K562 (cell line): ENCODE data around the gene TMA16. TPM values are rescaled to one million over a fixed set of nuclear protein-coding genes. Genes with fewer than 3 reads are reported as not detected.

ENCODE experiments used
- ATAC-seq: fragments of 200-7000 bp; cut with Tn5 transposase; 3 replicates; pipeline ENCODE4 v1.9.1; 2020; ENCODE audit warnings: moderate library complexity
- BruUV-seq: library from RNA; stranded (reverse); fragments of 400-500 nt; replicated peaks from 2 replicates; lab custom pipeline; 2021; lab: Mats Ljungman, UMichigan
- CTCF ChIA-PET: fragments of 300-600 bp; formaldehyde crosslinking; extraction: SDS; loops from one replicate; lab custom pipeline; 2021; ENCODE audit warnings: low intra/inter-chr PET ratio; lab: Yijun Ruan, JAX
- POLR2A ChIA-PET: fragments of 300-600, 350-650 bp; sonication (Branson Sonifier 250); formaldehyde crosslinking; extraction: SDS; loops from one replicate; lab custom pipeline; 2021; ENCODE audit warnings: antibody characterized with exemption, inconsistent platforms; lab: Yijun Ruan, JAX
- DNase-seq, 4 experiments: peaks; one replicate each; pipeline versions ENCODE4 v3.0.0 to v3.0.0-alpha.2; 2011 to 2018; ENCODE audit warnings: low spot score in 3 of 4, mixed read lengths in 3 of 4; ENCODE audit errors: extremely low read depth in 1 of 4
- FAIRE-seq: peaks from 2 replicates; lab custom pipeline; 2011; peaks lifted over from hg19 to GRCh38; lab: Jason Lieb, UNC
- H2AFZ ChIP-seq: 2 replicates; pipeline ENCODE4 v1.6.0; 2011; ENCODE audit warnings: low read depth, low read length, control low read depth, inconsistent platforms
- H3K27ac ChIP-seq: fragments of 200-600 bp; 3 replicates; pipeline ENCODE4 v1.8.0; 2011; ENCODE audit warnings: low read depth, mild to moderate bottlenecking, control low read depth, inconsistent platforms, low read length, moderate library complexity, mixed read lengths; ENCODE audit errors: extremely low read depth
- H3K27me3 ChIP-seq, 2 experiments: fragments of 300-600 bp in 1 of 2; 2 replicates in 1 of 2; 3 replicates in 1 of 2; pipeline versions ENCODE4 v1.6.0 to v1.8.0; 2011; ENCODE audit warnings: inconsistent platforms in 2 of 2, low read length in 2 of 2, mild to moderate bottlenecking in 1 of 2, mixed read lengths in 1 of 2, moderate library complexity in 1 of 2; ENCODE audit not compliant: control insufficient read depth in 2 of 2, insufficient read depth in 2 of 2
- H3K36me3 ChIP-seq: fragments of 300-600 bp; 3 replicates; pipeline ENCODE4 v1.8.0; 2011; ENCODE audit warnings: mild to moderate bottlenecking, low read length, inconsistent platforms; ENCODE audit not compliant: control insufficient read depth, insufficient read depth
- H3K4me1 ChIP-seq, 2 experiments: fragments of 200-600 bp in 1 of 2; replicated peaks in 1 of 2; 2 replicates in 1 of 2; 3 replicates in 1 of 2; pipeline versions ENCODE4 v1.5.1 to v1.8.0; 2011; ENCODE audit warnings: inconsistent platforms in 2 of 2, low read length in 2 of 2, mild to moderate bottlenecking in 1 of 2, mixed read lengths in 1 of 2, moderate library complexity in 1 of 2; ENCODE audit not compliant: control insufficient read depth in 2 of 2, insufficient read depth in 2 of 2
- H3K4me2 ChIP-seq: 2 replicates; pipeline ENCODE4 v1.6.1; 2011; ENCODE audit warnings: low read length, control low read depth, inconsistent platforms, mixed read lengths; ENCODE audit not compliant: insufficient read depth
- H3K4me3 ChIP-seq: fragments of 200-600 bp; sonication (generic), shearing (Covaris generic); 2 replicates; pipeline ENCODE4 v1.5.1; 2016; ENCODE audit warnings: control low read depth, inconsistent platforms
- H3K79me2 ChIP-seq: fragments of 200-600 bp; 3 replicates; pipeline ENCODE4 v1.8.0; 2011; ENCODE audit warnings: low read length, inconsistent platforms; ENCODE audit not compliant: control insufficient read depth, insufficient read depth
- H3K9ac ChIP-seq, 2 experiments: 2 replicates each; pipeline versions ENCODE4 v1.6.0 to v1.6.1; 2011; ENCODE audit warnings: low read depth in 2 of 2, low read length in 2 of 2, control low read depth in 1 of 2, inconsistent platforms in 1 of 2, mild to moderate bottlenecking in 1 of 2, mixed read lengths in 1 of 2; ENCODE audit not compliant: insufficient read depth in 1 of 2
- H3K9me1 ChIP-seq: one replicate; pipeline ENCODE4 v1.6.0; 2011; ENCODE audit warnings: inconsistent platforms, mild to moderate bottlenecking, low read length, moderate library complexity; ENCODE audit not compliant: control insufficient read depth, insufficient read depth
- H3K9me3 ChIP-seq: replicated peaks from 2 replicates; pipeline ENCODE4 v1.5.1; 2011; ENCODE audit warnings: low read depth, low read length, inconsistent platforms; ENCODE audit not compliant: control insufficient read depth, insufficient read depth
- H4K20me1 ChIP-seq: replicated peaks from 2 replicates; pipeline ENCODE4 v1.6.1; 2011; ENCODE audit warnings: low read length, inconsistent platforms, mixed read lengths; ENCODE audit not compliant: control insufficient read depth, insufficient read depth
- BRF1 ChIP-seq: IDR thresholded peaks from 3 replicates; pipeline ENCODE4 v1.6.1; 2011; ENCODE audit warnings: borderline replicate concordance, mild to moderate bottlenecking; ENCODE audit not compliant: insufficient read length; ENCODE audit errors: extremely low read depth
- CBFA2T2 ChIP-seq: fragments of 450-650 bp; conservative IDR thresholded peaks from 2 replicates; pipeline ENCODE4 v1.6.1; 2017; ENCODE audit warnings: mild to moderate bottlenecking
- EP400 ChIP-seq: fragments of 450-650 bp; IDR thresholded peaks from 2 replicates; pipeline ENCODE4 v1.6.1; 2017; ENCODE audit warnings: antibody characterized with exemption, mild to moderate bottlenecking, moderate library complexity
- POLR3A ChIP-seq: IDR thresholded peaks from 2 replicates; pipeline ENCODE4 v1.6.1; 2011; ENCODE audit warnings: borderline replicate concordance, mild to moderate bottlenecking, moderate library complexity; ENCODE audit not compliant: insufficient read length, insufficient read depth; ENCODE audit errors: extremely low read depth
- WHSC1 ChIP-seq: IDR thresholded peaks from one replicate; pipeline ENCODE4 v1.6.1; 2012; ENCODE audit warnings: low read length, control low read depth, inconsistent platforms
- ZFP36 ChIP-seq: fragments of 150-350 bp; IDR thresholded peaks from 2 replicates; pipeline ENCODE4 v1.6.1; 2018; ENCODE audit warnings: low read length, low read depth; ENCODE audit not compliant: partially characterized antibody
- ZNF586 ChIP-seq: fragments of 450-650 bp; formaldehyde crosslinking; conservative IDR thresholded peaks from 2 replicates; pipeline ENCODE4 v1.4.0; 2020; ENCODE audit warnings: mild to moderate bottlenecking, moderate library complexity
- WGBS: fragments of 100-300 bp; shearing (Covaris generic); methylation state at CpG from one replicate; pipeline ENCODE4 v1.1.6; 2016; ENCODE audit warnings: low coverage, mixed read lengths; ENCODE audit not compliant: insufficient coverage; ENCODE audit errors: missing lambda C conversion rate; 5-methylcytosine and 5-hydroxymethylcytosine counted together
- in situ Hi-C: fragments of 300-500 bp; cut with MboI; formaldehyde crosslinking; loops from 4 replicates; pipeline ENCODE4 v1.15.0; 2018; ENCODE audit warnings: inconsistent platforms, mixed read lengths
- intact Hi-C: fragments of 100-400 bp; cut with micrococcal nuclease; formaldehyde crosslinking; loops from 2 replicates; pipeline ENCODE4 v1.14.2; 2022
- polyA plus RNA-seq, 8 experiments: library from polyadenylated mRNA; depleted of rRNA in 4 of 8; stranded (reverse) in 5 of 8; unstranded in 3 of 8; fragments of >200 nt; fragmentation: Nextera tagmentation in 2 of 8; fragmentation: Illumina TruSeq in 1 of 8; extraction: Ambion mirVana in 2 of 8; extraction: Trizol in 1 of 8; gene quantifications; 2 replicates each; pipeline versions ENCODE4 v1.2.1 to v1.2.3, GENCODE V29; 2011 to 2014; ENCODE audit warnings: inconsistent platforms in 1 of 8, missing spikeins in 1 of 8
- total RNA-seq, 7 experiments: library from RNA; depleted of rRNA in 6 of 7; stranded (reverse); fragments of >200 nt in 6 of 7; fragmentation: Illumina TruSeq in 2 of 7; extraction: Trizol in 2 of 7; gene quantifications; 2 replicates each; pipeline versions ENCODE4 v1.2.1 to v1.2.3, GENCODE V29; 2011 to 2021; ENCODE audit warnings: low replicate concordance in 1 of 7
- TF ChIP-seq, protein P1 (sequence below): fragments of 450-650 bp; IDR thresholded peaks from 2 replicates; pipeline ENCODE4 v1.6.1; 2016; ENCODE audit warnings: low read depth
- TF ChIP-seq, protein P2 (sequence below): fragments of 450-650 bp; IDR thresholded peaks from 2 replicates; pipeline ENCODE4 v1.6.1; 2016
- TF ChIP-seq, protein P3 (sequence below), 2 experiments: IDR thresholded peaks; 2 replicates each; pipeline ENCODE4 v1.6.1; 2012; ENCODE audit warnings: improper control_type of control experiment in 2 of 2, low read depth in 2 of 2, low read length in 2 of 2, borderline replicate concordance in 1 of 2

The TMA16 gene
- total and polyA plus RNA-seq, 9 of the 15 experiments (the other 6 are each of a cell fraction or from before 2014, with no cell fraction given) = 27.7 to 74.8 (median 66.6) TPM

DNA sequence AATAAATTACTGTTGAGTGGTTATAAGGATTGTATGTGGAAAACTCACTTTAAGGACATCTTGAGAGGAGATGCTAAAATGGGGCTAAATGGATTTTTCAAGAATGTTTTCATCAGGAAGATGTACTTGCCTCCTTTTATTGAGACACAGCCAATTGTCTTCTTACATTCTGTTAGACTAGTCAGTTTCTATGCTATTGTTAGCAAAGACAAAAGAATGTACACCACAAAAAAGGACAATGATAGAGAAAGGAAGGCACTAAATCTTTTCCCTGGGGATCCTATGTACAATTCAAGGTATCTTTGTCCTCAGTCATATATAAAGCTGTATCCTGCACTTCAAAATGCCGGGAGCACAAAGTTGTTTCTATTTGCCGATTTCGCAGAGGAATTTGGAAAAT, 42.6 kb downstream of the TMA16 start:
- no peaks in the 10 kb centered on the region for H4K20me1 ChIP-seq
- TF ChIP-seq WHSC1 = no peak
- TF ChIP-seq BRF1 = no peak
- TF ChIP-seq CBFA2T2 = no peak
- TF ChIP-seq POLR3A = no peak
- TF ChIP-seq, protein P1, sequence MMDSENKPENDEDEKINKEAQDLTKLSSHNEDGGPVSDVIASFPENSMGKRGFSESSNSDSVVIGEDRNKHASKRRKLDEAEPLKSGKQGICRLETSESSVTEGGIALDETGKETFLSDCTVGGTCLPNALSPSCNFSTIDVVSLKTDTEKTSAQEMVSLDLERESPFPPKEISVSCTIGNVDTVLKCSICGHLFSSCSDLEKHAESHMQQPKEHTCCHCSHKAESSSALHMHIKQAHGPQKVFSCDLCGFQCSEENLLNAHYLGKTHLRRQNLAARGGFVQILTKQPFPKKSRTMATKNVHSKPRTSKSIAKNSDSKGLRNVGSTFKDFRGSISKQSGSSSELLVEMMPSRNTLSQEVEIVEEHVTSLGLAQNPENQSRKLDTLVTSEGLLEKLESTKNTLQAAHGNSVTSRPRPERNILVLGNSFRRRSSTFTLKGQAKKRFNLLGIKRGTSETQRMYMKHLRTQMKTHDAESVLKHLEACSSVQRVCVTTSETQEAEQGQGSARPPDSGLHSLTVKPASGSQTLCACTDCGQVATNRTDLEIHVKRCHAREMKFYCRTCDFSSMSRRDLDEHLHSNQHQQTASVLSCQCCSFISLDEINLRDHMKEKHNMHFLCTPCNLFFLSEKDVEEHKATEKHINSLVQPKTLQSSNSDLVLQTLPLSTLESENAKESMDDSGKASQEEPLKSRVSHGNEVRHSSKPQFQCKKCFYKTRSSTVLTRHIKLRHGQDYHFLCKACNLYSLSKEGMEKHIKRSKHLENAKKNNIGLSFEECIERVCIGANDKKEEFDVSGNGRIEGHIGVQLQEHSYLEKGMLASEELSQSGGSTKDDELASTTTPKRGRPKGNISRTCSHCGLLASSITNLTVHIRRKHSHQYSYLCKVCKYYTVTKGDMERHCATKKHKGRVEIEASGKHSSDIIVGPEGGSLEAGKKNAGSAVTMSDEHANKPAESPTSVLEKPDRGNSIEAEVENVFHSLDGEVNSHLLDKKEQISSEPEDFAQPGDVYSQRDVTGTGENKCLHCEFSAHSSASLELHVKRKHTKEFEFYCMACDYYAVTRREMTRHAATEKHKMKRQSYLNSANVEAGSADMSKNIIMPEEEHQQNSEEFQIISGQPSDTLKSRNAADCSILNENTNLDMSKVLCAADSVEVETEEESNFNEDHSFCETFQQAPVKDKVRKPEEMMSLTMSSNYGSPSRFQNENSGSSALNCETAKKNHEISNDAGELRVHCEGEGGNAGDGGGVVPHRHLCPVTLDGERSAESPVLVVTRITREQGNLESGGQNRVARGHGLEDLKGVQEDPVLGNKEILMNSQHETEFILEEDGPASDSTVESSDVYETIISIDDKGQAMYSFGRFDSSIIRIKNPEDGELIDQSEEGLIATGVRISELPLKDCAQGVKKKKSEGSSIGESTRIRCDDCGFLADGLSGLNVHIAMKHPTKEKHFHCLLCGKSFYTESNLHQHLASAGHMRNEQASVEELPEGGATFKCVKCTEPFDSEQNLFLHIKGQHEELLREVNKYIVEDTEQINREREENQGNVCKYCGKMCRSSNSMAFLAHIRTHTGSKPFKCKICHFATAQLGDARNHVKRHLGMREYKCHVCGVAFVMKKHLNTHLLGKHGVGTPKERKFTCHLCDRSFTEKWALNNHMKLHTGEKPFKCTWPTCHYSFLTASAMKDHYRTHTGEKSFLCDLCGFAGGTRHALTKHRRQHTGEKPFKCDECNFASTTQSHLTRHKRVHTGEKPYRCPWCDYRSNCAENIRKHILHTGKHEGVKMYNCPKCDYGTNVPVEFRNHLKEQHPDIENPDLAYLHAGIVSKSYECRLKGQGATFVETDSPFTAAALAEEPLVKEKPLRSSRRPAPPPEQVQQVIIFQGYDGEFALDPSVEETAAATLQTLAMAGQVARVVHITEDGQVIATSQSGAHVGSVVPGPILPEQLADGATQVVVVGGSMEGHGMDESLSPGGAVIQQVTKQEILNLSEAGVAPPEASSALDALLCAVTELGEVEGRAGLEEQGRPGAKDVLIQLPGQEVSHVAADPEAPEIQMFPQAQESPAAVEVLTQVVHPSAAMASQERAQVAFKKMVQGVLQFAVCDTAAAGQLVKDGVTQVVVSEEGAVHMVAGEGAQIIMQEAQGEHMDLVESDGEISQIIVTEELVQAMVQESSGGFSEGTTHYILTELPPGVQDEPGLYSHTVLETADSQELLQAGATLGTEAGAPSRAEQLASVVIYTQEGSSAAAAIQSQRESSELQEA = no peak
- TF ChIP-seq, protein P2, sequence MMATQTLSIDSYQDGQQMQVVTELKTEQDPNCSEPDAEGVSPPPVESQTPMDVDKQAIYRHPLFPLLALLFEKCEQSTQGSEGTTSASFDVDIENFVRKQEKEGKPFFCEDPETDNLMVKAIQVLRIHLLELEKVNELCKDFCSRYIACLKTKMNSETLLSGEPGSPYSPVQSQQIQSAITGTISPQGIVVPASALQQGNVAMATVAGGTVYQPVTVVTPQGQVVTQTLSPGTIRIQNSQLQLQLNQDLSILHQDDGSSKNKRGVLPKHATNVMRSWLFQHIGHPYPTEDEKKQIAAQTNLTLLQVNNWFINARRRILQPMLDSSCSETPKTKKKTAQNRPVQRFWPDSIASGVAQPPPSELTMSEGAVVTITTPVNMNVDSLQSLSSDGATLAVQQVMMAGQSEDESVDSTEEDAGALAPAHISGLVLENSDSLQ = no peak
- no peak for TF ChIP-seq ZFP36
- TF ChIP-seq, protein P3, sequence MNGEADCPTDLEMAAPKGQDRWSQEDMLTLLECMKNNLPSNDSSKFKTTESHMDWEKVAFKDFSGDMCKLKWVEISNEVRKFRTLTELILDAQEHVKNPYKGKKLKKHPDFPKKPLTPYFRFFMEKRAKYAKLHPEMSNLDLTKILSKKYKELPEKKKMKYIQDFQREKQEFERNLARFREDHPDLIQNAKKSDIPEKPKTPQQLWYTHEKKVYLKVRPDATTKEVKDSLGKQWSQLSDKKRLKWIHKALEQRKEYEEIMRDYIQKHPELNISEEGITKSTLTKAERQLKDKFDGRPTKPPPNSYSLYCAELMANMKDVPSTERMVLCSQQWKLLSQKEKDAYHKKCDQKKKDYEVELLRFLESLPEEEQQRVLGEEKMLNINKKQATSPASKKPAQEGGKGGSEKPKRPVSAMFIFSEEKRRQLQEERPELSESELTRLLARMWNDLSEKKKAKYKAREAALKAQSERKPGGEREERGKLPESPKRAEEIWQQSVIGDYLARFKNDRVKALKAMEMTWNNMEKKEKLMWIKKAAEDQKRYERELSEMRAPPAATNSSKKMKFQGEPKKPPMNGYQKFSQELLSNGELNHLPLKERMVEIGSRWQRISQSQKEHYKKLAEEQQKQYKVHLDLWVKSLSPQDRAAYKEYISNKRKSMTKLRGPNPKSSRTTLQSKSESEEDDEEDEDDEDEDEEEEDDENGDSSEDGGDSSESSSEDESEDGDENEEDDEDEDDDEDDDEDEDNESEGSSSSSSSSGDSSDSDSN (IDR thresholded peaks at IDR 0.05; ENCODE audit: borderline replicate concordance in 1 of 2, low read depth in 2 of 2, low read length in 2 of 2) = no peak
- no peak for TF ChIP-seq EP400
- TF ChIP-seq ZNF586 (CRISPR knock-in tag) = no peak
- ATAC-seq = no peak
- intact Hi-C loops = no loop called here
- H3K9ac ChIP-seq = no peak overlapping the region
- no peak overlapping the region for H3K27ac ChIP-seq
- H3K36me3 ChIP-seq = peaks cover 10% of the 10 kb centered on the region; the same call in 1 of the 3 replicates
- H3K4me1 ChIP-seq = no peaks in the 10 kb centered on the region
- ChIA-PET CTCF (no interaction called here), POLR2A (no interaction called here)
- no peaks in the 10 kb centered on the region for H3K79me2 ChIP-seq
- no peaks in the 10 kb centered on the region for H3K9me1 ChIP-seq
- no peak overlapping the region for H3K4me3 ChIP-seq
- H2AFZ ChIP-seq = no peak overlapping the region
- FAIRE-seq = no peak
- no TSS peak for BruUV-seq
- 94% methylated on average over 3 of the region's 3 CpGs for WGBS
- no peaks in the 10 kb centered on the region for H3K9me3 ChIP-seq
- DNase-seq = no peak
- in situ Hi-C loops = no loop called here
- no peaks in the 10 kb centered on the region for H3K27me3 ChIP-seq
- H3K4me2 ChIP-seq = no peak overlapping the region
